K562 (cell line): ENCODE data around the gene ZNF646. TPM values are rescaled to one million over a fixed set of nuclear protein-coding genes. Genes with fewer than 3 reads are reported as not detected.

Experiments used
- EHMT2 ChIP-seq: fragments of 450-650 bp; IDR thresholded peaks from 2 replicates; pipeline ENCODE4 v1.6.1; 2018; ENCODE audit warnings: antibody characterized with exemption
- JUN ChIP-seq, 2 experiments: sonication (generic) in 1 of 2; formaldehyde crosslinking in 1 of 2; IDR thresholded peaks; 2 replicates each; pipeline versions ENCODE4 v1.6.1 to v1.8.0; 2012 to 2022; ENCODE audit warnings: borderline replicate concordance in 2 of 2, mild to moderate bottlenecking in 2 of 2, improper control_type of control experiment in 1 of 2, low read depth in 1 of 2, low read length in 1 of 2, missing genetic modification reagents in 1 of 2
- KAT7 ChIP-seq: sonication (generic); formaldehyde crosslinking; IDR thresholded peaks from 2 replicates; pipeline ENCODE4 v1.8.0; 2022; ENCODE audit warnings: missing genetic modification reagents, mild to moderate bottlenecking, borderline replicate concordance
- KAT8 ChIP-seq: fragments of 450-650 bp; IDR thresholded peaks from 2 replicates; pipeline ENCODE4 v1.6.1; 2016; ENCODE audit warnings: low read depth, mild to moderate bottlenecking
- PRPF4 ChIP-seq: fragments of 200-400 bp; formaldehyde crosslinking; IDR thresholded peaks from one replicate; pipeline ENCODE4 v1.6.1; 2017; ENCODE audit warnings: low read length, low read depth, mild to moderate bottlenecking; ENCODE audit not compliant: insufficient read depth, poor library complexity, severe bottlenecking
- PTBP1 ChIP-seq: fragments of 200-400 bp; formaldehyde crosslinking; IDR thresholded peaks from 2 replicates; pipeline ENCODE4 v1.6.1; 2017; ENCODE audit warnings: low read depth, low read length
- STAG1 ChIP-seq: sonication (generic); formaldehyde crosslinking; IDR thresholded peaks from 2 replicates; pipeline ENCODE4 v1.5.0; 2020; ENCODE audit warnings: missing genetic modification reagents, borderline replicate concordance
- U2AF2 ChIP-seq: fragments of 200-400 bp; formaldehyde crosslinking; optimal IDR thresholded peaks from 2 replicates; pipeline ENCODE3; 2017; ENCODE audit warnings: low read depth, mild to moderate bottlenecking, low read length
- polyA plus RNA-seq, 8 experiments: library from polyadenylated mRNA; depleted of rRNA in 4 of 8; stranded (reverse) in 5 of 8; unstranded in 3 of 8; fragments of >200 nt; fragmentation: Nextera tagmentation in 2 of 8; fragmentation: Illumina TruSeq in 1 of 8; extraction: Ambion mirVana in 2 of 8; extraction: Trizol in 1 of 8; gene quantifications; 2 replicates each; pipeline versions ENCODE4 v1.2.1 to v1.2.3, GENCODE V29; 2011 to 2014; ENCODE audit warnings: inconsistent platforms in 1 of 8, missing spikeins in 1 of 8
- total RNA-seq, 7 experiments: library from RNA; depleted of rRNA in 6 of 7; stranded (reverse); fragments of >200 nt in 6 of 7; fragmentation: Illumina TruSeq in 2 of 7; extraction: Trizol in 2 of 7; gene quantifications; 2 replicates each; pipeline versions ENCODE4 v1.2.1 to v1.2.3, GENCODE V29; 2011 to 2021; ENCODE audit warnings: low replicate concordance in 1 of 7
- TF ChIP-seq, protein P1 (sequence below): fragments of 250-450 bp; sonication (Bioruptor Pico); IDR thresholded peaks from 2 replicates; pipeline ENCODE4 v1.8.0; 2022; ENCODE audit warnings: moderate library complexity, mild to moderate bottlenecking, inconsistent platforms
- TF ChIP-seq, protein P2 (sequence below): fragments of 450-650 bp; IDR thresholded peaks from 2 replicates; pipeline ENCODE4 v1.6.1; 2016; ENCODE audit warnings: missing biosample characterization, missing genetic modification characterization
- TF ChIP-seq, protein P3 (sequence below): fragments of 200-800 bp; sonication (Bioruptor generic); IDR thresholded peaks from 2 replicates; pipeline ENCODE4 v1.6.1; 2017; ENCODE audit warnings: missing genetic modification characterization, missing compliant biosample characterization
- TF ChIP-seq, protein P4 (sequence below), 3 experiments: fragments of 200-800 bp in 1 of 3; fragments of 250-450 bp in 1 of 3; fragments of 450-650 bp in 1 of 3; sonication (Bioruptor Pico) in 1 of 3; sonication (Bioruptor generic) in 1 of 3; formaldehyde crosslinking in 1 of 3; IDR thresholded peaks; 2 replicates each; pipeline versions ENCODE4 v1.6.1 to v1.8.0; 2016 to 2022; ENCODE audit warnings: mild to moderate bottlenecking in 2 of 3, missing genetic modification characterization in 2 of 3, missing compliant biosample characterization in 1 of 3, moderate library complexity in 1 of 3
- TF ChIP-seq, protein P5 (sequence below): sonication (generic); formaldehyde crosslinking; IDR thresholded peaks from 2 replicates; pipeline ENCODE4 v1.4.0; 2020; ENCODE audit warnings: mild to moderate bottlenecking, missing genetic modification reagents

Gene ZNF646
- total and polyA plus RNA-seq, 9 of the 15 experiments (the other 6 are each of a cell fraction or from before 2014, with no cell fraction given) = 0.08 to 20.6 (median 8.0) TPM

DNA sequence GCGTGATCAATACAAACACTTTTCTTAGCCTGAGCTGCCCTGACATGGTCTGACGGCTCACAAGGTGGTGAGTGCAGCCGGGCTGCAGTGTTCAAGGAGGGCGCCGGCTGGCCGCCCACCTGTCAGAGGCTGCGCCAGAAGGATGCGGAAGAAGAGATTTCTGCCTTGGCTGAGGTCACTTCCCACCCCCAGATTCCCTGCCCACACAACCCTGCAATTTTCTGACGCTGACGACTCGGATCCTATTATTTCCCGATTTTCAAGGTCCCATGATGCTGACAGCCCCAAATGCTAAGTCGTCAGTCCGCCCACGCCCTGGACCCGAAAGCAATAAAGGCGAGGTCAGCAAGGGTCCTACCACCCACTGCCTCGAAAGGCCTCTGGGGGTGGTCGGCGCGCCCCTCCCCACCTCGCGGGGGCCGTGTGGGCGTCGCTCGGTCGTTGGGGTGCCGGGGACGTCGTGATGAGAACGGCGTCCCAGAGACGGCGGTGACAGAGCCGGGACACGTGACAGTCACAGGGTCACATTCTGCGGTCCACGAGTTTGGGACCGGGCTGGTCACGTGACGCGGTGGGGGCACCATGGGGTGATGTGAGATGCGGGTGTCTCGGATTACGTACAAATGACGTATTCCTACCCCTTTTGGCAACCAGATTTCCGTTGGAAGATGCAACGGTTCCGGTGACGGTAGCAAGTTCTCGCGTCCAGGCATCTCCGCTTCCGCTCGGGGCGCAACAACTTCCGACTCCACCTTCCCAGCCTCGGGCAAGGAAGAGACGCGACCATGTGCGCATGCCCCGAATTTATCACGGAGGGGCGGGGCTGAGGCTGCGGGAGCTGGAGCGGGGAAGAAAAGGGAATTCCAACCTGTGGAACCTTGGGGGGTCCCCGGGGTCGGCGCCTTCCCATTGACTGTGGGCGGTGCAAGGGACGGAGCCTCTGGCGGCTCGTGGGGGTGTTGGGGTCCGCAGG lies 41.2 kb upstream of the ZNF646 start, which contains the start of gene STX4 (continued):
- no peak; the same call in 1 of the 2 replicates for TF ChIP-seq EHMT2
- TF ChIP-seq, protein P1, sequence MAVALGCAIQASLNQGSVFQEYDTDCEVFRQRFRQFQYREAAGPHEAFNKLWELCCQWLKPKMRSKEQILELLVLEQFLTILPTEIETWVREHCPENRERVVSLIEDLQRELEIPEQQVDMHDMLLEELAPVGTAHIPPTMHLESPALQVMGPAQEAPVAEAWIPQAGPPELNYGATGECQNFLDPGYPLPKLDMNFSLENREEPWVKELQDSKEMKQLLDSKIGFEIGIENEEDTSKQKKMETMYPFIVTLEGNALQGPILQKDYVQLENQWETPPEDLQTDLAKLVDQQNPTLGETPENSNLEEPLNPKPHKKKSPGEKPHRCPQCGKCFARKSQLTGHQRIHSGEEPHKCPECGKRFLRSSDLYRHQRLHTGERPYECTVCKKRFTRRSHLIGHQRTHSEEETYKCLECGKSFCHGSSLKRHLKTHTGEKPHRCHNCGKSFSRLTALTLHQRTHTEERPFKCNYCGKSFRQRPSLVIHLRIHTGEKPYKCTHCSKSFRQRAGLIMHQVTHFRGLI = 0 out of 2 replicates have a peak, but pooled peaks have one; percentile 35
- TF ChIP-seq, protein P2, sequence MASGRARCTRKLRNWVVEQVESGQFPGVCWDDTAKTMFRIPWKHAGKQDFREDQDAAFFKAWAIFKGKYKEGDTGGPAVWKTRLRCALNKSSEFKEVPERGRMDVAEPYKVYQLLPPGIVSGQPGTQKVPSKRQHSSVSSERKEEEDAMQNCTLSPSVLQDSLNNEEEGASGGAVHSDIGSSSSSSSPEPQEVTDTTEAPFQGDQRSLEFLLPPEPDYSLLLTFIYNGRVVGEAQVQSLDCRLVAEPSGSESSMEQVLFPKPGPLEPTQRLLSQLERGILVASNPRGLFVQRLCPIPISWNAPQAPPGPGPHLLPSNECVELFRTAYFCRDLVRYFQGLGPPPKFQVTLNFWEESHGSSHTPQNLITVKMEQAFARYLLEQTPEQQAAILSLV (tag) = no peak
- no peak for TF ChIP-seq KAT8
- TF ChIP-seq, protein P3, sequence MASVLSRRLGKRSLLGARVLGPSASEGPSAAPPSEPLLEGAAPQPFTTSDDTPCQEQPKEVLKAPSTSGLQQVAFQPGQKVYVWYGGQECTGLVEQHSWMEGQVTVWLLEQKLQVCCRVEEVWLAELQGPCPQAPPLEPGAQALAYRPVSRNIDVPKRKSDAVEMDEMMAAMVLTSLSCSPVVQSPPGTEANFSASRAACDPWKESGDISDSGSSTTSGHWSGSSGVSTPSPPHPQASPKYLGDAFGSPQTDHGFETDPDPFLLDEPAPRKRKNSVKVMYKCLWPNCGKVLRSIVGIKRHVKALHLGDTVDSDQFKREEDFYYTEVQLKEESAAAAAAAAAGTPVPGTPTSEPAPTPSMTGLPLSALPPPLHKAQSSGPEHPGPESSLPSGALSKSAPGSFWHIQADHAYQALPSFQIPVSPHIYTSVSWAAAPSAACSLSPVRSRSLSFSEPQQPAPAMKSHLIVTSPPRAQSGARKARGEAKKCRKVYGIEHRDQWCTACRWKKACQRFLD = peak; percentile 85; the same call in 1 of the 2 replicates
- TF ChIP-seq, protein P4, sequence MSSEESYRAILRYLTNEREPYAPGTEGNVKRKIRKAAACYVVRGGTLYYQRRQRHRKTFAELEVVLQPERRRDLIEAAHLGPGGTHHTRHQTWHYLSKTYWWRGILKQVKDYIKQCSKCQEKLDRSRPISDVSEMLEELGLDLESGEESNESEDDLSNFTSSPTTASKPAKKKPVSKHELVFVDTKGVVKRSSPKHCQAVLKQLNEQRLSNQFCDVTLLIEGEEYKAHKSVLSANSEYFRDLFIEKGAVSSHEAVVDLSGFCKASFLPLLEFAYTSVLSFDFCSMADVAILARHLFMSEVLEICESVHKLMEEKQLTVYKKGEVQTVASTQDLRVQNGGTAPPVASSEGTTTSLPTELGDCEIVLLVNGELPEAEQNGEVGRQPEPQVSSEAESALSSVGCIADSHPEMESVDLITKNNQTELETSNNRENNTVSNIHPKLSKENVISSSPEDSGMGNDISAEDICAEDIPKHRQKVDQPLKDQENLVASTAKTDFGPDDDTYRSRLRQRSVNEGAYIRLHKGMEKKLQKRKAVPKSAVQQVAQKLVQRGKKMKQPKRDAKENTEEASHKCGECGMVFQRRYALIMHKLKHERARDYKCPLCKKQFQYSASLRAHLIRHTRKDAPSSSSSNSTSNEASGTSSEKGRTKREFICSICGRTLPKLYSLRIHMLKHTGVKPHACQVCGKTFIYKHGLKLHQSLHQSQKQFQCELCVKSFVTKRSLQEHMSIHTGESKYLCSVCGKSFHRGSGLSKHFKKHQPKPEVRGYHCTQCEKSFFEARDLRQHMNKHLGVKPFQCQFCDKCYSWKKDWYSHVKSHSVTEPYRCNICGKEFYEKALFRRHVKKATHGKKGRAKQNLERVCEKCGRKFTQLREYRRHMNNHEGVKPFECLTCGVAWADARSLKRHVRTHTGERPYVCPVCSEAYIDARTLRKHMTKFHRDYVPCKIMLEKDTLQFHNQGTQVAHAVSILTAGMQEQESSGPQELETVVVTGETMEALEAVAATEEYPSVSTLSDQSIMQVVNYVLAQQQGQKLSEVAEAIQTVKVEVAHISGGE (CRISPR knock-in tag; IDR thresholded peaks at IDR 0.05) = peak in 1 of 3 experiments; percentile 94; a peak in 2 of 6 replicates
- TF ChIP-seq PRPF4 = no peak
- no peak for TF ChIP-seq PTBP1
- no peak for TF ChIP-seq U2AF2
- peak; percentile 74 for TF ChIP-seq JUN (IDR thresholded peaks at IDR 0.05; ENCODE audit: borderline replicate concordance, low read depth, low read length)
- TF ChIP-seq JUN (CRISPR knock-in tag; IDR thresholded peaks at IDR 0.05; ENCODE audit: borderline replicate concordance) = peak; percentile 80
- no peak for TF ChIP-seq STAG1 (CRISPR knock-in tag)
- TF ChIP-seq KAT7 (CRISPR knock-in tag) = no peak
- TF ChIP-seq, protein P5, sequence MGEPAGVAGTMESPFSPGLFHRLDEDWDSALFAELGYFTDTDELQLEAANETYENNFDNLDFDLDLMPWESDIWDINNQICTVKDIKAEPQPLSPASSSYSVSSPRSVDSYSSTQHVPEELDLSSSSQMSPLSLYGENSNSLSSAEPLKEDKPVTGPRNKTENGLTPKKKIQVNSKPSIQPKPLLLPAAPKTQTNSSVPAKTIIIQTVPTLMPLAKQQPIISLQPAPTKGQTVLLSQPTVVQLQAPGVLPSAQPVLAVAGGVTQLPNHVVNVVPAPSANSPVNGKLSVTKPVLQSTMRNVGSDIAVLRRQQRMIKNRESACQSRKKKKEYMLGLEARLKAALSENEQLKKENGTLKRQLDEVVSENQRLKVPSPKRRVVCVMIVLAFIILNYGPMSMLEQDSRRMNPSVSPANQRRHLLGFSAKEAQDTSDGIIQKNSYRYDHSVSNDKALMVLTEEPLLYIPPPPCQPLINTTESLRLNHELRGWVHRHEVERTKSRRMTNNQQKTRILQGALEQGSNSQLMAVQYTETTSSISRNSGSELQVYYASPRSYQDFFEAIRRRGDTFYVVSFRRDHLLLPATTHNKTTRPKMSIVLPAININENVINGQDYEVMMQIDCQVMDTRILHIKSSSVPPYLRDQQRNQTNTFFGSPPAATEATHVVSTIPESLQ = peak; percentile 98
